Measurements from ENCODE around the gene COL6A2.
"Not testable (repeated sequence)": the region's sequence is repeated elsewhere in the genome, so short reads cannot be mapped to it uniquely, and the experiment has no call there.

Gene COL6A2

DNA sequence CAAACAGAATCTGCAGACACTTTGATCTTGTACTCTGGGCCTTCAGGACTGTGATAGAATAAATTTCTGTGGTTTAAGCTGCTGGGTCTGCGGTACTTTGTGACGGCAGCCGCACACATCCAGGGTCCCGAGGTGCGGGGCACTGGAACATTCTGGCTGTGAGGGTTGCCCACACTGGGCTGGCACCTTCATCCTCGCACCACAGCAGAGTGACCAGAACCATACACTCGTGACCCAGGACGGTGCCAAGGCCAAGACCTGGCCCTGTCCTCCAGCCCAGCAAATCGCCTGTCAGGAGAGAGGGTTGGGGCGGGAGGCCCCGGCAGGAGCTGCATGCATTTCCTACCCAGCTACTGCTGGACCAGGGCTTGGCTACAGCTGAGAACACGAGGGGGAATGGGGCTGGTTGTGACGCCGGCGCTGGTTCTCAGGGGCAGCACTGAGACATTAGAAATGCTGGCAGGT lies 60.1 kb downstream of the COL6A2 start:
- DNase-seq = no peak

DNA sequence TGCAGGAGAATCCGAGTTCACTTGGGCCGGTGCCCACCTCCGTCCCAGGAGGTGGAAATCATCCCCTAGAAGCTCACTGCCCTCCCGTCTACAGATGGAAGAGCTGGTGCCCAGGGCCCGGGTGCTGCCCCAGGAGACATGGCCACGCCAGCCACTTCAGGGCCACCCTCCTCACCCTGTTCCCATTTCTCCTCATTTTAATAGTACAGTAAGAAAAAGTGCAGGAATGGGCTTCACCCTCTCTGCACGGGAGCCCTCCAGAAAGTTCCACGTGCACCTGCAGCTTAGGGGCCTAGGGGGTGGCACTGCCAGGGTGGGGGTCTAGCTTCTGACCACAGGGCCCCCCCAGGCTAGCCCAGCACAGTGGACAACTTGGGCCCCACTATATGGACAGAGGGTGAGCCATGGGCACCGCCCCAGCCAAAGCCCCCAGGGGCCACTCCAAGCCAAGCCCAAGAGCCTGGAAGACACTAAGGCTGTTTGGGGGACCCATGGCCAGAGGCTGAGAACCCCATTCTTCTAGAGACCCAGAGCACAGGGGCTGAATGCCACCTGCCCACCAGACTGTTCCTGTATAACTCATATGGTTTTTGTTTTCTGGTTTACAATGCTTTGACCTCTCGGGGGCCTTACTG lies 60.9 kb downstream of the COL6A2 start:
- no peak for DNase-seq

DNA sequence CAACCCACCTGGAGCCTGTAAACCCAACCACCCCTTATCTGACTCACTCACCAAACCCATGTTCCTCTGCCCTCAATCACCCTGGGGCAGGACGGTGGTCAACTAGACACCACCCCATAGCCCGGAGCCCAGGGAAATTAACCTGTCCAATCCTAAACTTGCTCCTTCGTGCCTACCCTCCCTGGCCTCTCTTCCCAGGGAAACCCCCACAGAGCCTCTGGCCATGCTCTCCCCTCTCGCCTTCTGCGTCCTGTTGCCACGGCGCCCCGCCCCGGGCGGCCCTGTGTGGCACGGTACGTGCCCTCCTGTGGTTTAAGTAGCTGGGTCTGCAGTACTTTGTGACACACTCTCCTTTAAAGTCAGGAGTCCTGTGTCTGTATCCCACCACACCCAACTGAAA lies 61.5 kb downstream of the COL6A2 start:
- DNase-seq = no peak

DNA sequence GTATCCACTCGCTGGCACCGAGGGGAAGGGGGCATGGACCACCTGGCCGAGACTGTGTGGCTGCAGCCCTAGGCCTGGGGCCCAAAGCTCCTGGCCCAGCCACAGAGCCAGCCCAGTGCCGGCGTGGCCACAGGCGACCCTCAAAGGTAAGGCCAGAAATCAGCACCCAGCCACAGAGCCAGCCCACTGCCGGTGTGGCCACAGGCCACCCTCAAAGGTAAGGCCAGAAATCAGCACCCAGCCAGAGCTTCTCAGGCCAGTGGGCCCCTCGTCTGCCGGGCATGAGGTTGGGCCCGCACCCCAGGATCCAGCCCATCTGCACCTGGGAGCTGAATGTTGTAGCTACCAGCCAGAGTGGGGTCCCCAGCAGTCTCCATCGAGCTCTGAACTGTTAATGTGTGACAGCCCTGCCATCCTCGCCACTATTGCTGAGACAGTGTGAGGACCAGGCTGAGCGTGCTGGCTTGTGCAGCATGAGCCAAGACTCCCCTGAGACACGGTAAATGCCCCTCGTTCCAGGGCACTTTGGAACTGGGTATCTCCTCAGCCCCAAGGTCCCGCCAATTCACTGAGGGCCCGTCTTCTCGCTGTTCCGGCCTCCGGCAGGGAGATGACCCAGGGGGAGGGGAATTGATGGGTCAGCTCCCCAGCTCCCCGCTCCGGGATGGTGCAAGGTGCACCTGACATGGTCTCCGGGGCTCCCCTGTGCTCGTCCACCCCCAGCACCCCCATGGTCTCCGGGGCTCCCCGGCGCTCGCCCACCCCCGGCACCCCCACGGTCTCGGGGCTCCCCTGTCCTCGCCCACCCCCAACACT lies 62.1 kb downstream of the COL6A2 start:
- DNase-seq = no peak

DNA sequence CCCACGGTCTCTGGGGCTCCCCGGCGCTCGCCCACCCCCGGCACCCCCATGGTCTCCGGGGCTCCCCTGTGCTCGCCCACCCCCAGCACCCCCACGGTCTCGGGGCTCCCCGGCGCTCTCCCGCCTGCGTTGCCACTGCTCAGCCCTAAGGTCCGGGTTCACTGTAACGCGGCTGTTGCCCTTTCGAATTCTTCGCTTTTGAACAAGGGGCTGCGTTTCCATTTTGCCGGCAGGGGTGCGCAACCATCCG lies 62.7 kb downstream of the COL6A2 start:
- no peak for DNase-seq

DNA sequence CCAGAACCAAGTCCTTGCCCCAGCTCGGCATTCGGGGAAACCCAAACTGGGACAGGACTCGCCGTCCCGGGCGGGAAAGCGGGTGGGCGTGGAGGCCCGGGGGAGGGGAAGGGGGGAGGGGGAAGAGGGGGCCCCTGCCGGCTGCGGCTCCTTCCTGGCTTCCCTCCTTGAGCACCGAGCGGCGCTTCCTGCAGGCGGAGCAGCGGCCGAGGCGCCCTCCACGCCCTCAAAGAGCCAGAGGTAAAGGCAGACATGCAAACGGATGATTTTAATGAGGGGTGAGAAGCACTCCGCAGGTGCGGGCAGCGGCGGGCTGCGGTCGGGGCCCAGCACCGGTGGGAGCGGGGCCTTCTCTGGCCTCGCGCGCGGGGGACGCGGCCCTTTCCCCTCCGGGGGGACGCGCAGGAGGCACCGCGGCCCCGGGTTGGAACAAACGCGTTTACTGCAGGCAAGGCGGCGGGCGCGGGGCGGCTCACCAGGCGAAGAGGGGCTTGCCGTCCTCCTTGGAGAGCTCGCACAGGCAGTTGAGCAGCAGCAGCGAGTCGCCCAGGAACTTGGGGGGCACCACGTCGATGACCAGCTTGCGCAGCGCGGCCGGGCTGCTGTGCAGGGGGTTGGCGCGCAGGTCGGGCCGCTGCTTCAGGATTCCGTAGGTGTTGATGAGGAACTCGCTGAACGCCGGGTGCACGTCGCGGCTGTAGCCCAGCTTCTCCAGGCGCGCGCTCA lies 63.2 kb downstream of the COL6A2 start:
- no peak for DNase-seq

DNA sequence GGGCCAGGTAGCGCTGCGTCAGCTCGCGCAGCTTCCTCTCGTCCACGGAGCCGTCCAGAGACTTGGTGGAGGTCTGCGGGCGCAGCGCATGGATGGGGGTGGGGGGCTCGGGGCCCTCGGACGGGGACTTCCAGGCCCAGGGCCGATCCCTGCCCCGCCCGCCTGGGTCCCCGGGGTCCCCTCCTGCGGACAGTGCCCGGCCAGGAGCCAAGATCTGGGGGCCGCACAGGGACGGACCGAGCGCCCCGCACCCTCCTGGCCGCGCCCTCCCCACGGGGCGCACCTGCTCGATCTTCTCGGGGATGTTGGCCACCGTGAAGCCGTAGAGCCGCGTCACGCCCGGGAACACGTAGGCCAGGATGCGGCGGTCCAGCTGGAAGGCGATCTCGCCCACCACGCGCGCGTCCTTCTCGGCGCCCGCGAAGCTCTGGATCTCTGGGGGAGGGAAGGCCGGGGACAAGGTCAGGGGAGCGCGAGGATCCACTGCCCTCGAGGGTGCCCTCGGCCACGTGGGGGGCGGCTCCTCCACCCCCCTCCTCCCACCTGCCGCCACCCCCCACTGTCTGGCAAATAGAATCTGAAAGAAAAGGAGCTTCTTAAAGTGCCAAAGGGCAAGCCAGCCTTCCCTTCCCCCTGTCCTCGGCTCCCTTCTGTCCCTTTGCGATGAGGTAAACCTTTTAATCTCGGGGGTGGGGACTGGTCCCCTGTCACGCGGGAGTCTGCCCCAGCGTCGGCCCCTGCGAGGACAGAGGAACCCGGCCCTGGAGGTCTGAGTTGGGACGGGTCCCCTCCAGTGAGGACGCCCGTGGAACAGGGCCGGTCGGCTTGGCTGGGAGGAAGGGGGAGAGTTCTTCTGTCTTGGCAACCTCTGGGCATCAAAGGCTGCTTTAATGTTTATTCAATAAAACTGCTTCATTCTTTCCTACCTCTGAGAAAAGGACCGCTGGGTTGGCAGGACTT lies 64.0 kb downstream of the COL6A2 start:
- no peak for DNase-seq

DNA sequence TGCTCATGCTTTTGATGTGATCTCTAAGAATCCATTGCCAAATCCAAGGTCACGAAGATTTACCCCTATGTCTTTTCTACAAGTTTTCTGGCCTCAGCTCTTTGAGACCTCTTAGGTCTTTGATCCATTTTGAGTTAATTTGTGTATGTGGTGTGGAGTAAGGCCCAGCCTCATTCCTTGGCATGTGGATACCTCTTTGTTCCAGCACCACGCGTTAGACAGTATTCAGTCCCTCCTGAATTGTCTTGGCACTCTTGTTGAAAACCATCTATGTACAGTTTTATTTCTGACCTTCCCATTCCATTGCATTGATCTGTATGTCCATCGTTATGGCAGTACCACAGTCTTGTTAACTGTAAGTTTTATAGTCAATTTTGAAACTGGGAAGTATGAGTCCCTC lies 65.5 kb downstream of the COL6A2 start:
- no peak for DNase-seq

DNA sequence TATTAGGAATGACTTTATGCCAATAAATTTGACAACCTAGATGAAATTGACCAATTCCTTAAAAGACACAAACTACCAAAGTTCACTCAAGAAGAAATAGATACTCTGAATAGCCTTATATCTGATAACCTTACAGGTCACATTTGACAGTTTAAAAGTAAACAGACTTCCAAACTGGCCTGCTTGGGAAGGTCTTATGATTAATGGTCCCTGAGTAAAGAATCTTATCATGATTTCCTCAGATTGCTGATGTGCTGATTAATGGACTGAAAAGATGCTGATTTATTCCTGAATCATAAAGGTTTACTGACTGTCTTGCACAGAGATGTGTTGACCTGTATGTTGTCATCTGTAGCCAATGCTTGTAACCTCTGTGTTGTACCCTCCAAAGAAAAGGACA lies 67.2 kb downstream of the COL6A2 start:
- DNase-seq = no peak

DNA sequence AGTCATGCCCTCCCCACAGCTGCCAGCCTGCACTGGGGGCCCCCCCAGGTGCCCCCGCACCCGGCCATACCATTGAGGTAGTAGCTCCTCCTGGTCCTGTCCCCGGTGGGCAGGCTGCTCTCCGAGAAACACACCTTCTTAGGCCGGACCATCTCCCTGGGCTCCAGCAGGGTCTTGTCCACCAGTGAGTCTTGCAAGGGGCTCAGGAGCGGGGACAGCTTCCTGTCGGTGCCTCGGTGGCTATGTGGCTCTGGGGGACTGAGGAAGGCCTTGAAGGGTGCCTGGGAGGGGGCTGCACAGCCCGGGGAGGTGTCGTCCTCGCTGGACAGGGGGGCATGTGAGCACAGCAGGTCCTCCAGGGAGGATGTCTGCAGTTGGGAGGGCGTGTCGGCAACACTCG lies 70.3 kb downstream of the COL6A2 start:
- no peak for DNase-seq

DNA sequence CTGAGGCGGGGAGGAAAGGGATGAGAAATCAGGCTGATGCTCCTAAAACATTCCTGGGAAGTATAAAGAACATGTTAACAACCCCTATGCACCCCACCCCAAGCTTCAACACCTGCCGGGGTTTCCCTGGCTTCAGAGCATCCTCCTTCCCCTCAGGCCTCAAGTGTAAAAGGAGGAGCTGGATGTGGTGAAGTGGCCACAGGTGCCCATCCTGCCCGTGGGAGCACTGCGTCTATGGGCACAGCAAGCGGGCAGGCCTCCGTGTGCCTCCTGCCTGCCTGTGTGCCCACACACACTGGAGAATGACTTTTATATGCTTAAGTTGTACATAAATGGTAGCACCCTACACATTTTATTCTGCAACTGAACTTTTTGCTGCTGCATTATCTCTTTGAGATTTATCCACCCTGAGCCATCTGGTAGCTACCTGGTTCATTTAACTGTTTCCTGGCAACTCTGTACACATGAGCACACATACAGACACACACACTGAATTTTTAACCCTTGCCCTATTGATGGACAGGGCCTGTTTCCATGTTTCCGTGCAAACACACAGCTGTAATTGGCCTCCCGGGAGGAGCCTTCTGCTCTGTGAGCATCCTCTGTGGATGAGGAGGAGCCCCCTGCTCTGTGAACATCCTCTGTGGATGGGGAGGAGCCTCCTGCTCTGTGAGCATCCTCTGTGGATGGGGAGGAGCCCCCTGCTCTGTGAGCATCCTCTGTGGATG lies 70.9 kb downstream of the COL6A2 start:
- no peak for DNase-seq

DNA sequence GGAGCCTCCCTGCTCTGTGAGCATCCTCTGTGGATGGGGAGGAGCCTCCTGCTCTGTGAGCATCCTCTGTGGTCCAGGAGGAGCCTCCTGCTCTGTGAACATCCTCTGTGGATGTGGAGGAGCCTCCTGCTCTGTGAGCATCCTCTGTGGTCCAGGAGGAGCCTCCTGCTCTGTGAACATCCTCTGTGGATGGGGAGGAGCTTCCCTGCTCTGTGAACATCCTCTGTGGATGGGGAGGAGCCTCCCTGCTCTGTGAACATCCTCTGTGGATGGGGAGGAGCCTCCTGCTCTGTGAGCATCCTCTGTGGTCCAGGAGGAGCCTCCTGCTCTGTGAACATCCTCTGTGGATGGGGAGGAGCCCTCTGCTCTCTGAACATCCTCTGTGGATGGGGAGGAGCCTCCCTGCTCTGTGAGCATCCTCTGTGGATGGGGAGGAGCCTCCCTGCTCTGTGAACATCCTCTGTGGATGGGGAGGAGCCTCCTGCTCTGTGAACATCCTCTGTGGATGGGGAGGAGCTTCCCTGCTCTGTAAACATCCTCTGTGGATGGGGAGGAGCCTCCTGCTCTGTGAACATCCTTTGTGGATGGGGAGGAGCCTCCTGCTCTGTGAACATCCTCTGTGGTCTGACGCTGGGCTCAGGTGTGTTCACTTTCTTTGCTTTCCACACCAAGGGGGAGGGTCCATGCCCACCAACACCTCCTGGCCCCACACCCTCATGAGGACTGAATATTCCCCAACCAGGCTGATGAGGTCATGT lies 72.7 kb downstream of the COL6A2 start:
- not testable (repeated sequence) for DNase-seq

DNA sequence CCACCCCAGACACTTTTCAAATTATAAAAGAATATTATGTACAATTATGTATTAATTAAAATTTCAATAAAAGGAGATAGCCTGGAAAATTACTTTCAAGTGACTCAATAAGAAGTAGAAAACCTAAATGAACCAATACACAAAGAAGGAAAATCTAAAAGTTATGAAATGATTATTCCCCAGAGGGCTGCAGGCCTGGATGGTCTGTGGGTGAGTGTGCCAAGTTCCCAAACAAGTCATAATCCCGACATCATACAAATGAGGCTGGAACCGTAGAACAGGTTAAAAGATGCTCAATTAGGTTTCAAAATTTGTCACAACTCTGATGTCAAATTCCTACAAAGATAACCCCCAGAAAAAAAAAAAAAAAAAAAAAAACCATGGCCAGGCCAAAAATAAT lies 73.7 kb downstream of the COL6A2 start:
- DNase-seq = no peak

DNA sequence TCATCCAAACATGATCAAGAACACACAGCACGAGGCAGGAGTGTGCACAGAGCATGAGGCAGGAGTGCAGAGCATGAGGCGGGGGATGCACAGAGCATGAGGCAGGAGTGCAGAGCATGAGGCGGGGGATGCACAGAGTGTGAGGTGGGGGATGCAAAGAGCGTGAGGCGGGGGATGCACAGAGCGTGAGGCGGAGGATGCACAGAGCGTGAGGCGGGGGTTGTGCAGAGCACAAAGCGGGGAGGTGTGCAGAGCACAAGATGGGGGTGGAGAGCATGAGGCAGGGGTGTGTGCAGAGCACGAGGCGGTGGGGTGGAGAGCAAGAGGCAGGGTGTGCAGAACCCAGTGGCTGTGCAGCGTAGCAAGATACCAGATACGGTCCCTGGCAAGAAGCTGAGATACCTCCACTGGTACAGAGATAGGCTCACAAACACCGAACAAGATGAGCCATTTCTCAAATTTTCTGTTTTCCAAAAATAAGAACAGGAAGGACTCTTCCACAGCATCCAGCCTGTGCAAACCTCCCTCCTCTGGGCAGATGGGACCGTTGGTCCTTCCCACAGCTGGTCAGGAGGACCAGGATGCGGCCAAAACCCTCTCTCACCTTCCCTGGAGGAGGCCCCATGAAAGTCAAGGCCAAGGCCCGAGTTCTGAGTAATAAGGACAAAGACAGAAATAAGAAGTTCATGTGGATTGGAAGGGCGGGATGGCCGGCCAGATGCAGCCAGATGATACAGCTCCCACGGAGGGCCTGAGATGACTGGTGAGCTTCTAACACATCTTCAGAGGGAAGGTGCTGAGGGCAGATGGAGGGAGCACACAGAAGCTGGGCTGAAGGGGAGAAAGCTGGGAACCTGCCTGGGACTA lies 74.3 kb downstream of the COL6A2 start:
- DNase-seq = no peak

DNA sequence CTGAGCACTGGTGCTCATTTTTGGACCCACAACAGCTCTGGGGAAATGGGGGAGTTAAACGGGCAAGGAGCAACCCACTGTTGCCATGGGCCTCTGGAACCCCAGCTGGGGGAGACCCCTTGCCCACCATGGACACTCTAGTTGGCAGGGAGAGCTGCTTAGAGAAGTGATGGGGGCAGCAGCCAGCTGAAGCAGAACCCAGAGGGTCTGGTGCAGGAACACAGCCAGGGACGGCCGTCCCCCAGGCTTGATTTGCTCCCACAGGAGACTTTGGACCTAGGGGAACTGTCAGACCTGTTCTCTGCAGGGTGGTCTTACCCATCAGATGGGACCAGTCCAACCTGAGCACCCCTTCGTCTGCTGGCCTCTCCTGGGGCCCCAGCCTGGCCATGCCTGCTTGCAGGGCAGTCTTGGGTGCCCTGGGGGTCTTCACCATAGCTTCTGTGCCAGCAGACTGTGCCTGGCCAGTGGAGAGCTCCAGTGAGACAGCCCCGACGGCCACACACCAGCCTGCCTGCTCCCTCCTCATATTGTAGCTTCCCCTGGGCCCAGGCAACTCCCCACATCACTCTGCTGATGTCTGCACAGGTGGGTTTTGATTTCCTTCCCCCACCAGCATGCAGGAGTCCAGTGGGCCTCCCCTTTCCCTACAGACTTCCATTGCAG lies 75.1 kb downstream of the COL6A2 start:
- no peak for DNase-seq

DNA sequence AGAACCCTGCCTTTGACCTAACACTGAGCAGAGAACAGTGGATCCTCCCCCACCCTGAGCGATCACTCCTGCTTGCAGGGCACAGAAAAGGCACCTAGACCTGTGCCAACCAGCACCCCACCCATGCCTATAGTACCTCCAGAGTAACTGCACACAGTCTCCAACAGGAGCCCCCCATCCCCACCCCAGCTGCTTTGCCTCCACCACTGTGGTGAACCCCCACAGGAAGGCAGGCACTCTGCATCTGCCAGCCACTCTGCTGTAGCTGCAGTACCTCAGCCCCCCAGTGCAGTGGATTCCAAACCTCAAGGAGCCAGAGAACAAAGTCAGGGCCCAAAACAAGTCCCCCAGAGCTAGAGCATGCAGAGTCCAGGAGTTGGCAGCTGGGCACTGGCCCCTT lies 75.7 kb downstream of the COL6A2 start:
- DNase-seq = no peak

DNA sequence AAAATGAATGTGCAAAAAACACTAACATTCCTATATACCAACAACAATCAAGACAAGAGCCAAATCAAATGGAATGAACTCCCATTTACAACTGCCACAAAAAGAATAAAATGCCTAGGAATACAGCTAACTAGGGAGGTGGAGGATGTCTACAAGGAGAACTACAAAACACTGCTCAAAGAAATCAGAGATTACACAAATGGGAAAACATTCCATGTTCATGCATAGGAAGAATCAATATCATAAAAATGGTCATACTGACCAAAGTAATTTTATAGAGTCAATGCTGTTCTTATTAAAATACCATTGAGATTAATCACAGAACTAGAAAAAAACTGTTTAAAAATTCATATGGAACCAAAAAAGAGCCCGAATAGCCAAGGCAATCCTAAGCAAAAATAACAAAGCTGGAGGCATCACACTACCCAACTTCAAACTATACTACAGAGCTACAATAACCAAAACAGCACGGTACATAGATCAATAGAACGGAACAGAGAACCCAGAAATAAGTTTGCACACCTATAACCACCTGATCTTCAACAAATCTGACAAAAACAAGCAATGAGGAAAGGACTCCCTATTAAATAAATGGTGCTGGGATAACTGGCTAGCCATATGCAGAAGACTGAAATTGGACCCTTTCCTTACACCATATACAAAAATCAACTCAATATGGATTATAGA lies 78.7 kb downstream of the COL6A2 start:
- DNase-seq = not testable (repeated sequence)

DNA sequence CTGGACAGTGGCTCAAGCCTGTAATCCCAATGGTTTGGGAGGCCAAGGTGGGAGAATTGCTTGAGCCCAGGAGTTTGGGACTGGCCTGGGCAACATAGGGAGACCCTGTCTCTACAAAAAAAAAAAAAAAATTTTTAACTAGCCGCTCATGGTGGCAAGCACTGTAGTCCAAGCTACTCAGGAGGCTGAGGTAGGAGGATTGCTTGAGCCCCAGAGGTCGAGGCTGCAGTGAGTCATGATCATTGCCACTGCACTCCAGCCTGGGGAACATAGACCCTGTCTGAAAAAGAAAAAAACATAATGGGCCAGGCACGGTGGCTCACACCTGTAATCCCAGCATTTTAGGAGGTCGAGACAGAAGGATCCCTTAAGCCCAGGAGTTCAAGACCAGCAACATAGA lies 81.0 kb downstream of the COL6A2 start:
- DNase-seq = no peak
